HCT116 (cell line): ENCODE measurements around the gene FHOD1. TPM values are rescaled to one million over a fixed set of nuclear protein-coding genes. Genes with fewer than 3 reads are reported as not detected.

Source experiments
- ATAC-seq: fragments of 200-7000 bp; cut with Tn5 transposase; 2 replicates; pipeline ENCODE4 v1.9.1; 2020; ENCODE audit warnings: mild to moderate bottlenecking, moderate library complexity
- BruUV-seq: library from RNA; stranded (reverse); fragments of 400-500 nt; replicated peaks from 2 replicates; lab custom pipeline; 2021; lab: Mats Ljungman, UMichigan
- CTCF ChIA-PET: fragments of 300-600 bp; sonication (Branson Sonifier 250); formaldehyde crosslinking; loops from one replicate; lab custom pipeline; 2021; ENCODE audit warnings: antibody characterized with exemption; lab: Charles Lee
- POLR2A ChIA-PET: fragments of 300-600, 350-600 bp; sonication (Branson Sonifier 250); formaldehyde crosslinking; loops from one replicate; lab custom pipeline; 2021; ENCODE audit warnings: antibody characterized with exemption; lab: Charles Lee
- RAD21 ChIA-PET, 2 experiments: fragments of 300-600 bp; sonication (Branson Sonifier 250); formaldehyde crosslinking; loops; one replicate each; lab custom pipeline; 2023; ENCODE audit warnings: low total read pairs in 2 of 2; ENCODE audit not compliant: uncharacterized antibody in 2 of 2, unreplicated experiment in 2 of 2, low non-redundant PET in 1 of 2; lab: Charles Lee
- DNase-seq: peaks from one replicate; pipeline ENCODE4 v3.0.0-alpha.2; 2010; ENCODE audit warnings: low read depth, low spot score
- H2AFZ ChIP-seq: fragments of 200-600 bp; shearing (Covaris generic), sonication (generic); 2 replicates; pipeline ENCODE4 v1.6.1; 2017; ENCODE audit warnings: low read depth, mixed run types, mixed read lengths, antibody characterized with exemption, low read length; ENCODE audit not compliant: poor library complexity, severe bottlenecking
- H3K27ac ChIP-seq: 2 replicates; pipeline ENCODE4 v1.5.1; 2012; ENCODE audit warnings: low read depth, low read length
- H3K27me3 ChIP-seq: fragments of 200-600 bp; sonication (generic); 2 replicates; pipeline ENCODE4 v1.6.1; 2016; ENCODE audit warnings: mixed run types, low read length, mixed read lengths; ENCODE audit not compliant: insufficient read depth
- H3K36me3 ChIP-seq, 2 experiments: fragments of 200-500 bp in 1 of 2; fragments of 200-600 bp in 1 of 2; sonication (Bioruptor generic) in 1 of 2; sonication (generic) in 1 of 2; 2 replicates each; pipeline versions ENCODE4 v1.5.1 to v1.6.1; 2014 to 2016; ENCODE audit warnings: low read length in 2 of 2, inconsistent platforms in 1 of 2, mixed read lengths in 1 of 2, mixed run types in 1 of 2; ENCODE audit not compliant: insufficient read depth in 2 of 2, control insufficient read depth in 1 of 2
- H3K4me1 ChIP-seq, 2 experiments: fragments of 200-600 bp in 1 of 2; sonication (generic) in 1 of 2; 2 replicates each; pipeline versions ENCODE4 v1.5.1 to v1.6.1; 2012 to 2017; ENCODE audit warnings: low read length in 2 of 2, inconsistent platforms in 1 of 2, mild to moderate bottlenecking in 1 of 2, mixed read lengths in 1 of 2, mixed run types in 1 of 2, moderate library complexity in 1 of 2; ENCODE audit not compliant: insufficient read depth in 2 of 2, control insufficient read depth in 1 of 2
- H3K4me2 ChIP-seq: fragments of 200-600 bp; sonication (generic); 2 replicates; pipeline ENCODE4 v1.6.1; 2017; ENCODE audit warnings: mixed run types, low read length, mixed read lengths
- H3K4me3 ChIP-seq, 2 experiments: fragments of 200-600 bp in 1 of 2; sonication (generic) in 1 of 2; replicated peaks in 1 of 2; 2 replicates each; pipeline ENCODE4 v1.5.1; 2011 to 2016; ENCODE audit warnings: low read length in 2 of 2, control low read depth in 1 of 2, low read depth in 1 of 2, mild to moderate bottlenecking in 1 of 2, mixed read lengths in 1 of 2, mixed run types in 1 of 2
- H3K79me2 ChIP-seq: fragments of 200-600 bp; sonication (generic); 2 replicates; pipeline ENCODE4 v1.6.1; 2017; ENCODE audit warnings: mild to moderate bottlenecking, mixed run types, low read length, moderate library complexity, mixed read lengths; ENCODE audit not compliant: insufficient read depth
- H3K9ac ChIP-seq: fragments of 200-600 bp; sonication (generic); 2 replicates; pipeline ENCODE4 v1.6.1; 2016; ENCODE audit warnings: low read length, mixed read lengths
- H3K9me2 ChIP-seq: fragments of 200-600 bp; sonication (generic), shearing (Covaris generic); 2 replicates; pipeline ENCODE4 v1.6.1; 2017; ENCODE audit warnings: mixed run types, mild to moderate bottlenecking, moderate library complexity; ENCODE audit not compliant: insufficient read depth
- H3K9me3 ChIP-seq, 2 experiments: fragments of 200-500 bp in 1 of 2; fragments of 200-600 bp in 1 of 2; sonication (Bioruptor generic) in 1 of 2; sonication (generic) in 1 of 2; 2 replicates each; pipeline ENCODE4 v1.6.1; 2014 to 2017; ENCODE audit warnings: low read length in 2 of 2, mixed read lengths in 2 of 2, inconsistent platforms in 1 of 2, low read depth in 1 of 2, mild to moderate bottlenecking in 1 of 2, mixed run types in 1 of 2, moderate library complexity in 1 of 2; ENCODE audit not compliant: control insufficient read depth in 1 of 2, insufficient read depth in 1 of 2
- H4K20me1 ChIP-seq: fragments of 200-600 bp; sonication (generic), shearing (Covaris generic); 2 replicates; pipeline ENCODE4 v1.6.1; 2017; ENCODE audit warnings: mixed run types, mild to moderate bottlenecking, moderate library complexity; ENCODE audit not compliant: insufficient read depth
- ATF3 ChIP-seq: IDR thresholded peaks from 2 replicates; pipeline ENCODE4 v1.6.1; 2012
- CBX3 ChIP-seq: IDR thresholded peaks from 2 replicates; pipeline ENCODE4 v1.6.1; 2012; ENCODE audit warnings: low read depth
- CEBPB ChIP-seq: IDR thresholded peaks from 2 replicates; pipeline ENCODE4 v1.6.1; 2012; ENCODE audit warnings: low read depth
- CTCF ChIP-seq, 3 experiments: fragments of 200-600 bp in 1 of 3; sonication (generic) in 1 of 3; IDR thresholded peaks in 2 of 3; conservative IDR thresholded peaks in 1 of 3; 2 replicates each; pipeline ENCODE4 v1.5.1; 2012 to 2017; ENCODE audit warnings: low read depth in 2 of 3, low read length in 2 of 3, antibody characterized with exemption in 1 of 3, borderline replicate concordance in 1 of 3, control low read depth in 1 of 3, mild to moderate bottlenecking in 1 of 3, mixed read lengths in 1 of 3, mixed run types in 1 of 3, moderate library complexity in 1 of 3; ENCODE audit not compliant: insufficient read depth in 1 of 3
- FOSL1 ChIP-seq: IDR thresholded peaks from 2 replicates; pipeline ENCODE4 v1.6.1; 2012; ENCODE audit warnings: low read depth
- JUND ChIP-seq: IDR thresholded peaks from 2 replicates; pipeline ENCODE4 v1.6.1; 2012
- MAX ChIP-seq: IDR thresholded peaks from 2 replicates; pipeline ENCODE4 v1.6.1; 2012
- POLR2AphosphoS5 ChIP-seq: IDR thresholded peaks from 2 replicates; pipeline ENCODE4 v1.6.1; 2011; ENCODE audit warnings: mild to moderate bottlenecking, low read depth, low read length, moderate library complexity
- RAD21 ChIP-seq: IDR thresholded peaks from 2 replicates; pipeline ENCODE4 v1.6.1; 2012; ENCODE audit warnings: low read depth, mild to moderate bottlenecking
- REST ChIP-seq: IDR thresholded peaks from 2 replicates; pipeline ENCODE4 v1.6.1; 2012; ENCODE audit warnings: low read depth
- SIN3A ChIP-seq: IDR thresholded peaks from 2 replicates; pipeline ENCODE4 v1.6.1; 2012; ENCODE audit warnings: low read depth
- SP1 ChIP-seq: IDR thresholded peaks from 2 replicates; pipeline ENCODE4 v1.6.1; 2012; ENCODE audit warnings: low read depth
- SRF ChIP-seq: IDR thresholded peaks from 2 replicates; pipeline ENCODE4 v1.6.1; 2012; ENCODE audit warnings: low read depth
- TCF7L2 ChIP-seq: IDR thresholded peaks from 2 replicates; pipeline ENCODE4 v1.7.0; 2011; ENCODE audit warnings: borderline replicate concordance, inconsistent platforms; ENCODE audit not compliant: insufficient read depth, insufficient read length; ENCODE audit errors: extremely low read depth
- ZFX ChIP-seq: fragments of 450-650 bp; IDR thresholded peaks from 2 replicates; pipeline ENCODE4 v1.6.1; 2017
- intact Hi-C: fragments of 100-400 bp; cut with micrococcal nuclease; formaldehyde crosslinking; loops from 2 replicates; pipeline ENCODE4 v1.10.0; 2022
- total RNA-seq: library from RNA; stranded (reverse); gene quantifications from one replicate; pipeline ENCODE4 v1.2.1, GENCODE V29; 2021; ENCODE audit not compliant: unreplicated experiment

FHOD1 gene
- total RNA-seq, 1 experiment from 2014 or later = 69.2 TPM

GRCh38 chr16:67235816-67236562, 11.3 kb downstream of the FHOD1 start:
- H3K9me3 ChIP-seq = no peaks in the 10 kb centered on the region
- H3K27ac ChIP-seq = peak overlapping the region; percentile 39; the same call in 1 of the 2 replicates
- peaks cover 29% of the 10 kb centered on the region for H3K79me2 ChIP-seq
- POLR2A ChIA-PET = interaction anchor here (0.7 to 1.1 kb wide), 4 partner anchors 8 to 13 kb away, joined by 3 to 13 read pairs (median 4); partner anchors contain the start of genes FHOD1, SLC9A5 and TMEM208
- no peak overlapping the region for H2AFZ ChIP-seq
- CTCF ChIA-PET = interaction anchor here (0.7 to 2.2 kb wide), 4 partner anchors 8 to 38 kb away, joined by 3 to 9 read pairs (median 6); partner anchors contain the start of gene TMEM208
- no peaks in the 10 kb centered on the region for H3K9me2 ChIP-seq
- peaks cover 33 to 57% of the 10 kb centered on the region in 2 experiments for H3K36me3 ChIP-seq
- intact Hi-C loops = no loop called here
- TF ChIP-seq POLR2AphosphoS5 (no peak), FOSL1 (no peak), SP1 (no peak), RAD21 (no peak), CEBPB (no peak), ATF3 (no peak), SIN3A (no peak), MAX (no peak), CTCF (IDR thresholded peaks at IDR 0.05 in 2 of 3, conservative IDR thresholded peaks at IDR 0.05 in 1 of 3; ENCODE audit: borderline replicate concordance in 1 of 3, insufficient read depth in 1 of 3, low read depth in 2 of 3, low read length in 2 of 3) (no peak), ZFX (no peak), SRF (no peak), CBX3 (no peak), REST (no peak), TCF7L2 (no peak), JUND (no peak)
- TF ChIP-seq, all 23 proteins: peak for 0
- Histone ChIP-seq H3K4me1 (peaks cover 7 to 25% of the 10 kb centered on the region in 2 experiments), H4K20me1 (no peaks in the 10 kb centered on the region), H3K4me3 (no peak overlapping the region), H3K27me3 (no peaks in the 10 kb centered on the region), H3K4me2 (no peak overlapping the region), H3K9ac (no peak overlapping the region)
- RAD21 ChIA-PET = no interaction called here
- DNase-seq = no peak
- no peak for ATAC-seq
- no TSS peak for BruUV-seq
